ENCODE data around the gene BEST1. TPM values are rescaled to one million over a fixed set of nuclear protein-coding genes. Genes with fewer than 3 reads are reported as not detected.

Gene BEST1
- total RNA-seq, 2 donors from 2014 or later = 0.58 to 0.77 TPM

DNA sequence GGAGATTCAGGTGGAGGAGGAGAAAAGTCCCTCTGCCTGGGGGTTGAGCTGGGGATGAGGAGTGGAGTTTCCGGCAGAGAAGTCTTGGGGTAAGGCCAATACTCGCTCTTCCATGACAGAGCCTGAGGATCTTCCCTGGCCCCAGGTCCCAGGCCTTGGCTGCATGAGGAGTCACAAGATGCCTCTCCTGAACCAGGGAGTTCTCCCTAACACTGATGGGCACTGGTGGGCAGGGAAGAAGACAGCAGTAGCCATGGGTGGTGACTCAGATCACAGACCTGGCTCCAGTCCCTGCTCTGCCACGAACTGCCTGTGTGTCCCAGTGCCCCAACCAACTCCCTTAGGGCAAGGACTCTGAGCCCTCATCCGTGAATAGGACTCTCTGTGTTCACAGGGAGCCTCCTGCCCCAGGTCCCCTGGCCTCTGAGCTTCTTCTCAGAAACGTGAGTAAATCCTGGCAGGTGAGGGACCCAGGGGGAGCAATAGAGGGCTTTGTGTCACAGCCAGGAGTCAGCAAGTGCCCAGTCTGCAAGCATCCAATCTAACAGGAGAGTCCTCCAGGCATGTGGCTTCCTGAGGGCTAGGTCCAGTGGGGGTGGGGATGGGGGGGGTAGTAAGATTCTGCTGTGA, 62.8 kb downstream of the BEST1 start:
- Histone ChIP-seq H3K36me3 (no peaks in the 10 kb centered on the region), H3K9me3 (no peaks in the 10 kb centered on the region), H3K4me1 (no peaks in the 10 kb centered on the region), H3K27me3 (no peaks in the 10 kb centered on the region), H3K9ac (ENCODE audit: low read depth in 2 of 2, low read length in 2 of 2) (no peak overlapping the region), H3K27ac (peak overlapping the region; percentile 44), H3K4me3 (no peak overlapping the region)
- DNase-seq = no peak
- TF ChIP-seq, protein P1, sequence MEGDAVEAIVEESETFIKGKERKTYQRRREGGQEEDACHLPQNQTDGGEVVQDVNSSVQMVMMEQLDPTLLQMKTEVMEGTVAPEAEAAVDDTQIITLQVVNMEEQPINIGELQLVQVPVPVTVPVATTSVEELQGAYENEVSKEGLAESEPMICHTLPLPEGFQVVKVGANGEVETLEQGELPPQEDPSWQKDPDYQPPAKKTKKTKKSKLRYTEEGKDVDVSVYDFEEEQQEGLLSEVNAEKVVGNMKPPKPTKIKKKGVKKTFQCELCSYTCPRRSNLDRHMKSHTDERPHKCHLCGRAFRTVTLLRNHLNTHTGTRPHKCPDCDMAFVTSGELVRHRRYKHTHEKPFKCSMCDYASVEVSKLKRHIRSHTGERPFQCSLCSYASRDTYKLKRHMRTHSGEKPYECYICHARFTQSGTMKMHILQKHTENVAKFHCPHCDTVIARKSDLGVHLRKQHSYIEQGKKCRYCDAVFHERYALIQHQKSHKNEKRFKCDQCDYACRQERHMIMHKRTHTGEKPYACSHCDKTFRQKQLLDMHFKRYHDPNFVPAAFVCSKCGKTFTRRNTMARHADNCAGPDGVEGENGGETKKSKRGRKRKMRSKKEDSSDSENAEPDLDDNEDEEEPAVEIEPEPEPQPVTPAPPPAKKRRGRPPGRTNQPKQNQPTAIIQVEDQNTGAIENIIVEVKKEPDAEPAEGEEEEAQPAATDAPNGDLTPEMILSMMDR (IDR thresholded peaks at IDR 0.05) = no peak
- intact Hi-C loops (cut with DNase I) = no loop called here

Other genes starting within 250 kb of the BEST1 start
- 10 to 100 TPM in 1 of 2 donors, 1 to 10 TPM in 1; 8.8 to 14.9 TPM for gene MYRF, start 197.7 kb upstream of the BEST1 start, total RNA-seq
- 100 to 1,000 TPM; 119 to 149 TPM for gene TMEM258, start 157.8 kb upstream of the BEST1 start, total RNA-seq
- gene FEN1, start 157.4 kb upstream of the BEST1 start, total RNA-seq = 10 to 100 TPM; 14.4 to 67.9 TPM
- gene FADS1, start 133.3 kb upstream of the BEST1 start, total RNA-seq = 10 to 100 TPM in 1 of 2 donors, 1 to 10 TPM in 1; 6.9 to 17.4 TPM
- gene FADS2, start 122.1 kb upstream of the BEST1 start, total RNA-seq = 10 to 100 TPM; 13.9 to 38.6 TPM
- 10 to 100 TPM; 10.4 to 13.3 TPM for gene FADS3, start 58.8 kb upstream of the BEST1 start, total RNA-seq
- gene RAB3IL1, start 32.8 kb upstream of the BEST1 start, total RNA-seq = 1 to 10 TPM; 3.7 to 5.9 TPM
- gene FTH1, start 17.3 kb downstream of the BEST1 start, total RNA-seq = 1,000 to 10,000 TPM; 5,286 to 5,395 TPM
- gene INCENP, start 173.7 kb downstream of the BEST1 start, total RNA-seq = 10 to 100 TPM; 35.1 to 93.4 TPM
- not detected for gene SCGB1D1, start 239.9 kb downstream of the BEST1 start, total RNA-seq

Data from colonic mucosa (tissue), 4 donors.